ENCODE data around the gene GDF9.

GRCh38 chr5:132840313-132840712 lies 26.0 kb downstream of the GDF9 start:
- TF ChIP-seq CEBPB (IDR thresholded peaks at IDR 0.05; ENCODE audit: low read depth) (no peak), CTCF (IDR thresholded peaks at IDR 0.05 in 2 of 3, conservative IDR thresholded peaks at IDR 0.05 in 1 of 3; ENCODE audit: borderline replicate concordance in 1 of 3, insufficient read depth in 1 of 3, low read depth in 2 of 3, low read length in 2 of 3) (no peak), REST (IDR thresholded peaks at IDR 0.05; ENCODE audit: low read depth) (no peak), EZH2 (IDR thresholded peaks at IDR 0.05) (no peak), POLR2A (IDR thresholded peaks at IDR 0.05; ENCODE audit: borderline replicate concordance, extremely low read depth, insufficient read depth, insufficient read length) (no peak), POLR2AphosphoS5 (IDR thresholded peaks at IDR 0.05; ENCODE audit: low read depth, low read length) (no peak), EGR1 (IDR thresholded peaks at IDR 0.05; ENCODE audit: low read depth) (no peak)

Measured in HCT116 (cell line).